ENCODE data around the gene ZNF681. TPM values are rescaled to one million over a fixed set of nuclear protein-coding genes. Genes with fewer than 3 reads are reported as not detected.

Gene ZNF681
- total RNA-seq, 1 donor from 2014 or later = 1.9 TPM

- no peak overlapping the region for H3K27ac ChIP-seq
- no peaks in the 10 kb centered on the region for H3K27me3 ChIP-seq
- no peak overlapping the region for H3K4me3 ChIP-seq
- H3K9me3 ChIP-seq = peaks cover 5% of the 10 kb centered on the region
- no peaks in the 10 kb centered on the region for H3K36me3 ChIP-seq
- no peak for ATAC-seq
- no peaks in the 10 kb centered on the region for H3K4me1 ChIP-seq
- no peak for DNase-seq
- intact Hi-C loops (cut with DNase I) = no loop called here
- no peak for TF ChIP-seq CTCF (IDR thresholded peaks at IDR 0.05)
Measured at GRCh38 chr19:23800271-23800670, 41.6 kb upstream of the ZNF681 start.

- Histone ChIP-seq H3K27ac (no peak overlapping the region), H3K4me3 (no peak overlapping the region), H3K27me3 (no peaks in the 10 kb centered on the region), H3K36me3 (no peaks in the 10 kb centered on the region), H3K4me1 (no peaks in the 10 kb centered on the region), H3K9me3 (peaks cover 7% of the 10 kb centered on the region)
- no peak for TF ChIP-seq CTCF (IDR thresholded peaks at IDR 0.05)
- DNase-seq (no peak), ATAC-seq (no peak)
- intact Hi-C loops (cut with DNase I) = no loop called here
Measured at GRCh38 chr19:23799321-23799720, 40.6 kb upstream of the ZNF681 start.

GRCh38 chr19:23795462-23795861 is 36.8 kb upstream of the ZNF681 start:
- no peaks in the 10 kb centered on the region for H3K4me1 ChIP-seq
- no peak for TF ChIP-seq CTCF (IDR thresholded peaks at IDR 0.05)
- ATAC-seq (no peak), DNase-seq (no peak)
- intact Hi-C loops (cut with DNase I) = no loop called here
- no peaks in the 10 kb centered on the region for H3K27me3 ChIP-seq
- peaks cover 7% of the 10 kb centered on the region for H3K9me3 ChIP-seq
- H3K27ac ChIP-seq = no peak overlapping the region
- H3K4me3 ChIP-seq = no peak overlapping the region
- H3K36me3 ChIP-seq = no peaks in the 10 kb centered on the region

DNA sequence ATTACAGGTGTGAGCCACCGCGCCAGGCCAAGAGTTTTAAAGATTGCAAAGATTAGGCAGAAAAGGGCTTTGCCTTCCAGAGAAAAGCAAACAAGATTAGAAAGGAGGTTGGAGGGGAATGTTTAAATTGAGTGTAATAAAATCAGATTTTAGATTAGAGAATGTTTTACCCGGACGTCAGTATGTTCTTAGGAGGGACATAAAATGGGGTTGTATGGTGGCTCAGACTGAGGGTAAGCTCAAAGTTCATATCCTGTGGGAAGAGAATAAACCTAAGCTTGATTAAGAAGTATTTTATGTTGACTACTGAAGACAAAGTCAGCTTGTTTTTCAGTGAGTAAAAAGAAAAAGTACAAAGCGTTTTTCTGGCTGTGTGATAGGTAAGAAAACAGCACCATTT is 34.1 kb upstream of the ZNF681 start:
- no peaks in the 10 kb centered on the region for H3K27me3 ChIP-seq
- no peaks in the 10 kb centered on the region for H3K4me1 ChIP-seq
- H3K9me3 ChIP-seq = peaks cover 7% of the 10 kb centered on the region
- no peak overlapping the region for H3K27ac ChIP-seq
- no peaks in the 10 kb centered on the region for H3K36me3 ChIP-seq
- intact Hi-C loops (cut with DNase I) = no loop called here
- DNase-seq (no peak), ATAC-seq (no peak)
- TF ChIP-seq CTCF (IDR thresholded peaks at IDR 0.05) = no peak
- no peak overlapping the region for H3K4me3 ChIP-seq

GRCh38 chr19:23790641-23791488 is 32.2 kb upstream of the ZNF681 start:
- Histone ChIP-seq H3K36me3 (no peaks in the 10 kb centered on the region), H3K4me3 (no peak overlapping the region), H3K27ac (no peak overlapping the region), H3K9me3 (peaks cover 7% of the 10 kb centered on the region), H3K4me1 (no peaks in the 10 kb centered on the region), H3K27me3 (no peaks in the 10 kb centered on the region)
- TF ChIP-seq CTCF (IDR thresholded peaks at IDR 0.05) = no peak
- ATAC-seq (no peak), DNase-seq (no peak)
- intact Hi-C loops (cut with DNase I) = no loop called here
